ENCODE data around the gene ABCA1. TPM values are rescaled to one million over a fixed set of nuclear protein-coding genes. Genes with fewer than 3 reads are reported as not detected.

ABCA1 gene
- total RNA-seq, 1 donor from 2014 or later, result 30.7 TPM

DNA sequence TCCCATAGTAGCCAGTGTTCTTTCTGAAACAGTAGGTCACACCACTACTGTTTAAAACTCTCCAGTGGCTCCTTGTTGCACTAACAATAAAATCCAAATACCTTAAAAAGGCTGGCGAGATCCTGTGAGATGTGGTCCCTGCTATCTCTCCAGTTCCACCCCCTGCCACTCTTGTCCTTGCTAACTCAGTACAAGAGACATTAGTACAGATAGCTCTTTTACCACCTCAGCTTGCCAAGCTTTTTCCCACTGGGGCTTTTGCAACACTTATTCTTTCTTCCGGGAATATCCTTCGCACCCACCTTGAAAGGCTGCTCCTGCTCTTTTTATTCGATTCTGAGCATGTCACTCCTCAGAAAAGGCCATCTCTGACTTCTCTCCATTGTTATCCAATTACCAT is 149.2 kb downstream of the ABCA1 start:
- no peak overlapping the region for H3K4me3 ChIP-seq
- no peak for DNase-seq (ENCODE audit: extremely low spot score in 2 of 2)
- TF ChIP-seq, protein P1, sequence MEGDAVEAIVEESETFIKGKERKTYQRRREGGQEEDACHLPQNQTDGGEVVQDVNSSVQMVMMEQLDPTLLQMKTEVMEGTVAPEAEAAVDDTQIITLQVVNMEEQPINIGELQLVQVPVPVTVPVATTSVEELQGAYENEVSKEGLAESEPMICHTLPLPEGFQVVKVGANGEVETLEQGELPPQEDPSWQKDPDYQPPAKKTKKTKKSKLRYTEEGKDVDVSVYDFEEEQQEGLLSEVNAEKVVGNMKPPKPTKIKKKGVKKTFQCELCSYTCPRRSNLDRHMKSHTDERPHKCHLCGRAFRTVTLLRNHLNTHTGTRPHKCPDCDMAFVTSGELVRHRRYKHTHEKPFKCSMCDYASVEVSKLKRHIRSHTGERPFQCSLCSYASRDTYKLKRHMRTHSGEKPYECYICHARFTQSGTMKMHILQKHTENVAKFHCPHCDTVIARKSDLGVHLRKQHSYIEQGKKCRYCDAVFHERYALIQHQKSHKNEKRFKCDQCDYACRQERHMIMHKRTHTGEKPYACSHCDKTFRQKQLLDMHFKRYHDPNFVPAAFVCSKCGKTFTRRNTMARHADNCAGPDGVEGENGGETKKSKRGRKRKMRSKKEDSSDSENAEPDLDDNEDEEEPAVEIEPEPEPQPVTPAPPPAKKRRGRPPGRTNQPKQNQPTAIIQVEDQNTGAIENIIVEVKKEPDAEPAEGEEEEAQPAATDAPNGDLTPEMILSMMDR (IDR thresholded peaks at IDR 0.05), result no peak
- no peak for TF ChIP-seq POLR2A (IDR thresholded peaks at IDR 0.05)
- H3K9me3 ChIP-seq, result no peaks in the 10 kb centered on the region
- no peaks in the 10 kb centered on the region for H3K27me3 ChIP-seq
- intact Hi-C loops (cut with DNase I), result no loop called here
- H3K4me1 ChIP-seq, result peaks cover 7% of the 10 kb centered on the region
- no peak overlapping the region for H3K27ac ChIP-seq
- H3K36me3 ChIP-seq, result peaks cover 0 to 20% of the 10 kb centered on the region in 2 donors

DNA sequence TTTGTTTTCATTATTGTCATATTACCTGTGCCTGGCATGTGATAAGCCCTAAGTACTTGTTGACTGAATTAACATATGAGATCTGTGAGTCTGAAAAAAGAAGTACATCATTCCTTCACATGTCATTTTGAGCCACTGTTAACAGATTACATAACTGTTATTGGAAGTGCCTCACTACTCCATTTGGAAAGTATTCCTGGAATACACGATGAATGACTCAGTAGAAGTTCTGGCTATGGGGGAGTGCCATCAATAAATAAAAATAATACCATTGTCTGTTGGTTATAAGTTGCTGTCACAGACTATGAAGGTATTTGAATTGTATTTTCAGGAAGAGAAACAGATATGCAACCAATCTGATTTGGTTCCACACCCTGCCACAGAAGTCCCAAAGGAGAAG is 151.2 kb downstream of the ABCA1 start:
- Histone ChIP-seq H3K36me3 (peaks cover 0 to 6% of the 10 kb centered on the region in 2 donors), H3K27ac (no peak overlapping the region), H3K4me3 (no peak overlapping the region), H3K4me1 (peaks cover 7% of the 10 kb centered on the region), H3K9me3 (no peaks in the 10 kb centered on the region), H3K27me3 (no peaks in the 10 kb centered on the region)
- no peak for DNase-seq (ENCODE audit: extremely low spot score in 2 of 2)
- intact Hi-C loops (cut with DNase I), result no loop called here
- no peak for TF ChIP-seq POLR2AphosphoS5 (IDR thresholded peaks at IDR 0.05; ENCODE audit: insufficient read depth in 1 of 2, low read depth in 1 of 2)
- TF ChIP-seq, protein P1 (IDR thresholded peaks at IDR 0.05), result no peak
- no peak for TF ChIP-seq POLR2A (IDR thresholded peaks at IDR 0.05)

DNA sequence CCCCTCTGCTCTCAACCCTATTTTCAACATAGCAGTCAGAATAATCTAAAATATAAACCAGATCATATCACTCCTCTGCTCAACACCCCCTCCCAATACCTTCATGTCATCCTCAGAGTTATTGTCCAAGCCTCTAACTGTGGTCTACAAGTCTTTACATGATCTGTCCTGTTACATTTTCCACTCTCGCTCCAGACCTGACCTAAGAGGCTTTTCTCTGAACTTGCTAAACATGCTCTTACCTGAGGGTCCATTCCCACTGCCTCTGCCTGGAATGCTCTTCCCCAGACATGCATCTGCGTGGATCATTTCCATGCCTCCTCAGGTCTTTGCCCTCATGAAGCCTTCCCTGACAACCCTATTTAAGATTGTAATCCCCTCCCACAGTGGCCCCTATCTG is 152.0 kb downstream of the ABCA1 start:
- Histone ChIP-seq H3K27ac (no peak overlapping the region), H3K36me3 (peaks cover 0 to 4% of the 10 kb centered on the region in 2 donors), H3K4me1 (peaks cover 7% of the 10 kb centered on the region), H3K4me3 (no peak overlapping the region), H3K27me3 (no peaks in the 10 kb centered on the region), H3K9me3 (no peaks in the 10 kb centered on the region)
- TF ChIP-seq POLR2A (IDR thresholded peaks at IDR 0.05) (no peak), POLR2AphosphoS5 (IDR thresholded peaks at IDR 0.05; ENCODE audit: insufficient read depth in 1 of 2, low read depth in 1 of 2) (no peak)
- TF ChIP-seq, protein P1 (IDR thresholded peaks at IDR 0.05), result no peak
- intact Hi-C loops (cut with DNase I), result no loop called here
- no peak for DNase-seq (ENCODE audit: extremely low spot score in 2 of 2)

DNA sequence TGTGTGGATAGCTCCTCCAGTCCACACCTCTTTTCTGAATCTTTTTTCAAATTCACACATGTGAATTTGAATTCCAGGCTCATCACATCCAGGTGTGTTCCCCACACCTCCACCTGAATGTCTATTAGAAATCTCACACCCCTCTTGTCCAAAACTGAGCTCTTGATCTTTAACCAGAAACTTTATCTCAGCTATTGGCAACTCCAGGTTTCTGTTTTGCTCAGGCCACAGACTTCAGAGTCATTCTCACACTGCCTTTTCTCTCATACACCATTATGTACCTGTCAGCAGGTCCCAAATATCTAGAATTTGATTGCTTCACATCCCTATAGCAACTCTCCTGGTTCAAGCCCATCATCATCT is 152.4 kb downstream of the ABCA1 start:
- Histone ChIP-seq H3K9me3 (no peaks in the 10 kb centered on the region), H3K27me3 (no peaks in the 10 kb centered on the region), H3K27ac (no peak overlapping the region), H3K4me1 (peaks cover 7% of the 10 kb centered on the region), H3K36me3 (peaks cover 0 to 4% of the 10 kb centered on the region in 2 donors), H3K4me3 (no peak overlapping the region)
- no peak for DNase-seq (ENCODE audit: extremely low spot score in 2 of 2)
- no peak for TF ChIP-seq POLR2A (IDR thresholded peaks at IDR 0.05)
- TF ChIP-seq POLR2AphosphoS5 (IDR thresholded peaks at IDR 0.05; ENCODE audit: insufficient read depth in 1 of 2, low read depth in 1 of 2), result no peak
- TF ChIP-seq, protein P1 (IDR thresholded peaks at IDR 0.05), result no peak
- intact Hi-C loops (cut with DNase I), result no loop called here

DNA sequence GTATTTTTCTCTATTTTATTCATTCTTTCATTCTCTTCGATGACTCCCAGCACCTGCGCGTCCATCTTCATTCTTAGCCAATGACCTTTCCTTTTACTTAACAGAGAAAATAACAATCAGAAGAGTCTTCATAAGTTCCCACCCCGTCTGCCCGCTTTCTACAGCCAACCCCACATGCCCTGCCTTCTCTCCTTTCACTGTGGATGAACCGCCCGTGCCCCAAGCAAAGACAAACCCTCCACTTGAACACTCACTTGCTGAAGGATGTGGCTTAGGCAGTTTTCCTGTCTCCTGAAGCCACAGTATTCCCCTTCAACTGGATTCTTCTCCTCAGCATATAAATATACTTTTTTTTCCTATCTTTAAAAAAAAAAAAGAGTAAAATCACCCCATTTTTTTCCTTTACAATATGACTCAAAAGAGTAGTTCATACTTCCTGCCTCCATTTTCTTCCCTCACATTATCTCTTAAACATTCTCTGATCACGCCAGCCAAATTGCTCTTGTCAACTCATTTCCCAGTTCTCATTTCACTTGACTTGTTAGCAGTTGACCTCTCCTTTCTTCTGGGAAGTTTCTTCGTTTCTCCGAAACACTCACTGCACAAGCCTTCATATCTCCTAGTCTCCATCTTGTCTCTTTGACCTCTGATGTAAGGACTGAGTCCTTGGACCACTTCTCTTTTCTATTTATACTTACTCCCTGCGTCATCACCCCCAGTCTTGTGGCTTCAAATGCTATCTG is 153.0 kb downstream of the ABCA1 start:
- no peak overlapping the region for H3K4me3 ChIP-seq
- peaks cover 7% of the 10 kb centered on the region for H3K4me1 ChIP-seq
- TF ChIP-seq, protein P1 (IDR thresholded peaks at IDR 0.05), result no peak
- TF ChIP-seq POLR2AphosphoS5 (IDR thresholded peaks at IDR 0.05; ENCODE audit: insufficient read depth in 1 of 2, low read depth in 1 of 2), result no peak
- TF ChIP-seq POLR2A (IDR thresholded peaks at IDR 0.05), result no peak
- peaks cover 0 to 4% of the 10 kb centered on the region in 2 donors for H3K36me3 ChIP-seq
- H3K27ac ChIP-seq, result no peak overlapping the region
- intact Hi-C loops (cut with DNase I), result no loop called here
- DNase-seq (ENCODE audit: extremely low spot score in 2 of 2), result no peak
- no peaks in the 10 kb centered on the region for H3K27me3 ChIP-seq
- no peaks in the 10 kb centered on the region for H3K9me3 ChIP-seq

Measured in vagina (tissue), 2 donors.